H9 (cell line): ENCODE results near the gene ABCC4. TPM values are rescaled to one million over a fixed set of nuclear protein-coding genes. Genes with fewer than 3 reads are reported as not detected.

ENCODE experiments used
- DNase-seq: peaks from one replicate; pipeline ENCODE4 v3.0.0-alpha.2; 2017
- H2AFZ ChIP-seq: one replicate; pipeline ENCODE4 v1.6.1; 2013; ENCODE audit warnings: mild to moderate bottlenecking, low read length, control low read depth, moderate library complexity
- H2AK5ac ChIP-seq: 2 replicates; pipeline ENCODE4 v1.6.1; 2013; ENCODE audit warnings: low read length, control low read depth, mixed read lengths; ENCODE audit not compliant: insufficient read length
- H2BK120ac ChIP-seq: one replicate; pipeline ENCODE4 v1.6.1; 2013; ENCODE audit warnings: low read depth, mild to moderate bottlenecking, low read length, control low read depth, inconsistent platforms; ENCODE audit not compliant: poor library complexity, severe bottlenecking
- H2BK12ac ChIP-seq: 2 replicates; pipeline ENCODE4 v1.6.1; 2013; ENCODE audit warnings: low read length, control low read depth, mixed read lengths, low read depth; ENCODE audit not compliant: insufficient read length
- H2BK15ac ChIP-seq: 2 replicates; pipeline ENCODE4 v1.6.1; 2013; ENCODE audit warnings: low read depth, low read length, control low read depth
- H2BK20ac ChIP-seq: one replicate; pipeline ENCODE4 v1.6.1; 2013; ENCODE audit warnings: low read depth, mild to moderate bottlenecking, low read length, control low read depth, inconsistent platforms; ENCODE audit not compliant: poor library complexity, severe bottlenecking
- H2BK5ac ChIP-seq: 2 replicates; pipeline ENCODE4 v1.6.1; 2013; ENCODE audit warnings: low read length, control low read depth, mixed read lengths; ENCODE audit not compliant: insufficient read length
- H3K14ac ChIP-seq: 2 replicates; pipeline ENCODE4 v1.6.1; 2013; ENCODE audit warnings: low read length, control low read depth; ENCODE audit not compliant: insufficient read depth
- H3K18ac ChIP-seq: 2 replicates; pipeline ENCODE4 v1.6.1; 2013; ENCODE audit warnings: low read depth, mild to moderate bottlenecking, mixed read lengths, low read length, control low read depth; ENCODE audit not compliant: insufficient read length
- H3K23ac ChIP-seq: 2 replicates; pipeline ENCODE4 v1.6.1; 2013; ENCODE audit warnings: low read length, control low read depth, mixed read lengths, low read depth; ENCODE audit not compliant: insufficient read length
- H3K23me2 ChIP-seq: 2 replicates; pipeline ENCODE4 v1.6.1; 2013; ENCODE audit warnings: low read depth, mild to moderate bottlenecking, mixed read lengths, low read length, control low read depth; ENCODE audit not compliant: insufficient read length, poor library complexity, severe bottlenecking
- H3K27ac ChIP-seq: 2 replicates; pipeline ENCODE4 v1.5.1; 2013; ENCODE audit warnings: low read length, control low read depth, mixed read lengths, low read depth; ENCODE audit not compliant: insufficient read length
- H3K27me3 ChIP-seq: 2 replicates; pipeline ENCODE4 v1.6.1; 2013; ENCODE audit warnings: low read length, control low read depth, inconsistent platforms; ENCODE audit not compliant: insufficient read depth
- H3K4ac ChIP-seq: 2 replicates; pipeline ENCODE4 v1.6.1; 2013; ENCODE audit warnings: low read depth, mild to moderate bottlenecking, control low read depth, inconsistent platforms, low read length, moderate library complexity
- H3K4me1 ChIP-seq: 2 replicates; pipeline ENCODE4 v1.6.1; 2013; ENCODE audit warnings: low read length, control low read depth, inconsistent platforms; ENCODE audit not compliant: insufficient read depth
- H3K4me2 ChIP-seq: 2 replicates; pipeline ENCODE4 v1.6.1; 2013; ENCODE audit warnings: low read length, control low read depth, mixed read lengths; ENCODE audit not compliant: insufficient read length, insufficient read depth
- H3K56ac ChIP-seq: 2 replicates; pipeline ENCODE4 v1.6.1; 2013; ENCODE audit warnings: low read depth, mild to moderate bottlenecking, mixed read lengths, low read length, control low read depth; ENCODE audit not compliant: insufficient read length
- H3K79me1 ChIP-seq: 2 replicates; pipeline ENCODE4 v1.6.1; 2013; ENCODE audit warnings: low read depth, mild to moderate bottlenecking, moderate library complexity, low read length, control low read depth, inconsistent platforms; ENCODE audit not compliant: insufficient read depth, poor library complexity, severe bottlenecking
- H3K79me2 ChIP-seq: 2 replicates; pipeline ENCODE4 v1.6.1; 2013; ENCODE audit warnings: low read length, control low read depth, inconsistent platforms; ENCODE audit not compliant: insufficient read depth
- H3K9ac ChIP-seq: 2 replicates; pipeline ENCODE4 v1.6.1; 2013; ENCODE audit warnings: low read length, control low read depth, mixed read lengths; ENCODE audit not compliant: insufficient read length; ENCODE audit errors: extremely low read depth
- H3K9me3 ChIP-seq: one replicate; pipeline ENCODE4 v1.6.1; 2013; ENCODE audit warnings: low read depth, low read length, inconsistent platforms; ENCODE audit not compliant: control insufficient read depth
- H3T11ph ChIP-seq: one replicate; pipeline ENCODE4 v1.6.1; 2013; ENCODE audit warnings: mild to moderate bottlenecking, low read length, control low read depth, inconsistent platforms
- H4K20me1 ChIP-seq: one replicate; pipeline ENCODE4 v1.6.1; 2013; ENCODE audit not compliant: control insufficient read depth, insufficient read length, insufficient read depth
- H4K5ac ChIP-seq: 2 replicates; pipeline ENCODE4 v1.6.1; 2013; ENCODE audit warnings: low read depth, mild to moderate bottlenecking, mixed read lengths, low read length, control low read depth; ENCODE audit not compliant: insufficient read length
- H4K8ac ChIP-seq: replicated peaks from 2 replicates; pipeline ENCODE4 v1.6.1; 2013; ENCODE audit warnings: low read length, control low read depth, mixed read lengths, low read depth; ENCODE audit not compliant: insufficient read length
- H4K91ac ChIP-seq: 2 replicates; pipeline ENCODE4 v1.6.1; 2013; ENCODE audit warnings: low read depth, mild to moderate bottlenecking, moderate library complexity, mixed read lengths, low read length, control low read depth; ENCODE audit not compliant: insufficient read length
- H3K27ac Mint-ChIP-seq, 3 experiments: 2 replicates in 2 of 3; 3 replicates in 1 of 3; pipeline ENCODE4 v1.8.0; 2020 to 2021; ENCODE audit warnings: mixed read lengths in 3 of 3, mild to moderate bottlenecking in 1 of 3, moderate library complexity in 1 of 3
- H3K27me3 Mint-ChIP-seq: 2 replicates; pipeline ENCODE4 v1.8.0; 2021; ENCODE audit warnings: low read depth, mild to moderate bottlenecking, moderate library complexity, mixed read lengths
- H3K36me3 Mint-ChIP-seq, 3 experiments: 2 replicates in 2 of 3; 3 replicates in 1 of 3; pipeline ENCODE4 v1.8.0; 2020 to 2021; ENCODE audit warnings: low read depth in 3 of 3, mixed read lengths in 3 of 3; ENCODE audit not compliant: insufficient read depth in 1 of 3
- H3K4me1 Mint-ChIP-seq, 2 experiments: 2 replicates each; pipeline ENCODE4 v1.8.0; 2020; ENCODE audit warnings: mixed read lengths in 2 of 2
- H3K4me3 Mint-ChIP-seq, 2 experiments: 2 replicates in 1 of 2; 3 replicates in 1 of 2; pipeline ENCODE4 v1.8.0; 2020 to 2021; ENCODE audit warnings: mild to moderate bottlenecking in 2 of 2, mixed read lengths in 2 of 2, moderate library complexity in 1 of 2
- H3K9me3 Mint-ChIP-seq, 2 experiments: 2 replicates in 1 of 2; 3 replicates in 1 of 2; pipeline ENCODE4 v1.8.0; 2020; ENCODE audit warnings: mild to moderate bottlenecking in 2 of 2, mixed read lengths in 2 of 2, moderate library complexity in 1 of 2
- CTCF ChIP-seq: fragments of 200-600 bp; sonication (generic); conservative IDR thresholded peaks from 3 replicates; pipeline ENCODE4 v1.8.0; 2021; ENCODE audit warnings: antibody characterized with exemption, mild to moderate bottlenecking
- WGBS: extraction: QIAGEN DNeasy Blood & Tissue Kit; methylation state at CpG from one replicate; pipeline ENCODE4 v1.1.7; 2013; ENCODE audit warnings: missing lambda C conversion rate, low lambda C conversion rate, mixed read lengths; ENCODE audit not compliant: insufficient read length; ENCODE audit errors: extremely low coverage; 5-methylcytosine and 5-hydroxymethylcytosine counted together
- total RNA-seq: library from RNA; stranded (reverse); gene quantifications from 2 replicates; pipeline ENCODE4 v1.2.1, GENCODE V29; 2021

The ABCC4 gene
- total RNA-seq, 1 experiment from 2014 or later = 5.9 TPM

- H3K9me3 Mint-ChIP-seq = peaks cover 5 to 9% of the 10 kb centered on the region in 2 experiments
- H3K27ac ChIP-seq = no peak overlapping the region
These were observed 188.4 kb downstream of the ABCC4 start for GRCh38 chr13:95112883-95113282.

More at GRCh38 chr13:95112883-95113282, 188.4 kb downstream of the ABCC4 start:
- Histone ChIP-seq H2BK15ac (no peak overlapping the region), H4K20me1 (no peaks in the 10 kb centered on the region), H3K9me3 (peaks cover 9% of the 10 kb centered on the region), H4K91ac (no peak overlapping the region), H3K4me2 (no peak overlapping the region), H3K9ac (no peak overlapping the region), H3T11ph (no peak overlapping the region), H3K18ac (no peak overlapping the region), H3K79me2 (no peaks in the 10 kb centered on the region), H3K23me2 (no peaks in the 10 kb centered on the region), H3K23ac (no peak overlapping the region), H3K27me3 (no peaks in the 10 kb centered on the region), H2BK5ac (no peak overlapping the region), H3K4ac (no peak overlapping the region), H2AK5ac (no peak overlapping the region), H2BK12ac (no peak overlapping the region), H4K8ac (no peak overlapping the region), H3K79me1 (no peaks in the 10 kb centered on the region), H3K4me1 (no peaks in the 10 kb centered on the region; the same call in 1 of the 2 replicates), H3K56ac (no peak overlapping the region), H2BK20ac (no peak overlapping the region), H2AFZ (no peak overlapping the region), H4K5ac (no peak overlapping the region), H2BK120ac (no peak overlapping the region), H3K14ac (no peak overlapping the region)
- no CpG with 5 or more reads among the region's 4 CpGs for WGBS
- TF ChIP-seq CTCF = no peak
- no peak for DNase-seq
- Mint-ChIP-seq H3K27me3 (no peaks in the 10 kb centered on the region; the same call in 1 of the 2 replicates), H3K27ac (peak overlapping the region in 1 of 3 experiments; percentile 80; a peak in 2 of 7 replicates), H3K4me3 (no peak overlapping the region), H3K4me1 (peaks cover 30 to 32% of the 10 kb centered on the region in 2 experiments), H3K36me3 (peaks cover 0 to 11% (median 5%) of the 10 kb centered on the region in 3 experiments; a peak in 6 of 7 replicates)
